ENCODE results near the gene NEK9. TPM values are rescaled to one million over a fixed set of nuclear protein-coding genes. Genes with fewer than 3 reads are reported as not detected.

NEK9 gene
- total and polyA plus RNA-seq, 10 of the 15 experiments (the other 5 are each of a cell fraction or from before 2014, with no cell fraction given), result 6.0 to 78.8 (median 44.7) TPM

- TF ChIP-seq ZBTB40 (IDR thresholded peaks at IDR 0.05; ENCODE audit: borderline replicate concordance) (peak; percentile 96), PBX3 (IDR thresholded peaks at IDR 0.05; ENCODE audit: insufficient replicate concordance, low read depth, low read length) (no peak), RAD51 (IDR thresholded peaks at IDR 0.05) (no peak), ZNF592 (IDR thresholded peaks at IDR 0.05) (no peak), ZBTB11 (CRISPR knock-in tag; IDR thresholded peaks at IDR 0.05) (peak; percentile 37; the same call in 1 of the 2 replicates), ATF2 (IDR thresholded peaks at IDR 0.05; ENCODE audit: low read length) (no peak), WRNIP1 (IDR thresholded peaks at IDR 0.05; ENCODE audit: borderline replicate concordance, low read depth, low read length) (no peak), CEBPZ (IDR thresholded peaks at IDR 0.05; ENCODE audit: low read depth, low read length) (no peak)
These were observed at the start of gene NEK9 (continued) for GRCh38 chr14:75126679-75127473.
